ENCODE results near the gene GUCY1A1. TPM values are rescaled to one million over a fixed set of nuclear protein-coding genes. Genes with fewer than 3 reads are reported as not detected.
A peak's percentile ranks its signal among the peaks of the same experiment; 100 is the strongest.

GUCY1A1 gene
- total RNA-seq, 1 experiment from 2014 or later, result 9.2 TPM

- no TSS peak for BruUV-seq (replicated peaks)
- intact Hi-C loops (cut with micrococcal nuclease), result no loop called here
- Histone ChIP-seq H2AFZ (ENCODE audit: low read length) (no peak overlapping the region), H3K27me3 (ENCODE audit: low read length) (no peaks in the 10 kb centered on the region), H3K79me2 (ENCODE audit: low read length) (no peaks in the 10 kb centered on the region), H3K9me2 (replicated peaks; ENCODE audit: low read length) (no peaks in the 10 kb centered on the region), H3F3A (ENCODE audit: low read length, unreplicated experiment) (no peaks in the 10 kb centered on the region), H3K36me3 (ENCODE audit: low read depth, low read length) (no peaks in the 10 kb centered on the region), H3K9ac (ENCODE audit: low read length) (no peak overlapping the region), H3K4me1 (ENCODE audit: insufficient read depth, low read length) (peaks cover 6% of the 10 kb centered on the region; the same call in 1 of the 2 replicates), H3K4me3 (ENCODE audit: low read length) (no peak overlapping the region), H4K20me1 (ENCODE audit: low read length) (no peaks in the 10 kb centered on the region), H3K27ac (ENCODE audit: low read length) (no peak overlapping the region), H3K4me2 (ENCODE audit: low read length) (no peak overlapping the region), H3K9me3 (ENCODE audit: low read length) (no peaks in the 10 kb centered on the region)
- no peak for TF ChIP-seq EZH2phosphoT487 (IDR thresholded peaks at IDR 0.05; ENCODE audit: borderline replicate concordance, low read length)
- no peak for TF ChIP-seq CTCF (conservative IDR thresholded peaks at IDR 0.05; ENCODE audit: low read depth, low read length)
- TF ChIP-seq EZH2 (IDR thresholded peaks at IDR 0.05; ENCODE audit: low read length, unreplicated experiment), result no peak
- DNase-seq (no peak), ATAC-seq (no peak)
- POLR2A ChIA-PET (ENCODE audit: unreplicated experiment), result no interaction called here
- CTCF ChIA-PET, result no interaction called here
Measured at GRCh38 chr4:155773196-155773800, 106.7 kb downstream of the GUCY1A1 start.

GRCh38 chr4:155774033-155774432 lies 107.4 kb downstream of the GUCY1A1 start:
- Histone ChIP-seq H3K79me2 (ENCODE audit: low read length) (no peaks in the 10 kb centered on the region), H3K9me2 (replicated peaks; ENCODE audit: low read length) (no peaks in the 10 kb centered on the region), H2AFZ (ENCODE audit: low read length) (no peak overlapping the region), H3K36me3 (ENCODE audit: low read depth, low read length) (no peaks in the 10 kb centered on the region), H3F3A (ENCODE audit: low read length, unreplicated experiment) (no peaks in the 10 kb centered on the region), H3K4me3 (ENCODE audit: low read length) (no peak overlapping the region), H3K4me1 (ENCODE audit: insufficient read depth, low read length) (peaks cover 13% of the 10 kb centered on the region; the same call in 1 of the 2 replicates), H4K20me1 (ENCODE audit: low read length) (no peaks in the 10 kb centered on the region), H3K27ac (ENCODE audit: low read length) (no peak overlapping the region), H3K9me3 (ENCODE audit: low read length) (no peaks in the 10 kb centered on the region), H3K27me3 (ENCODE audit: low read length) (no peaks in the 10 kb centered on the region), H3K4me2 (ENCODE audit: low read length) (no peak overlapping the region), H3K9ac (ENCODE audit: low read length) (no peak overlapping the region)
- DNase-seq (no peak), ATAC-seq (no peak)
- intact Hi-C loops (cut with micrococcal nuclease), result no loop called here
- TF ChIP-seq EZH2phosphoT487 (IDR thresholded peaks at IDR 0.05; ENCODE audit: borderline replicate concordance, low read length), result no peak
- no peak for TF ChIP-seq CTCF (conservative IDR thresholded peaks at IDR 0.05; ENCODE audit: low read depth, low read length)
- TF ChIP-seq EZH2 (IDR thresholded peaks at IDR 0.05; ENCODE audit: low read length, unreplicated experiment), result no peak
- ChIA-PET CTCF (no interaction called here), POLR2A (ENCODE audit: unreplicated experiment) (no interaction called here)
- no TSS peak for BruUV-seq (replicated peaks)

GRCh38 chr4:155777971-155778735 lies 111.5 kb downstream of the GUCY1A1 start:
- intact Hi-C loops (cut with micrococcal nuclease), result loop anchor here (5.0 kb wide), 1 partner anchor 101 kb away; no protein-coding TSS in a partner anchor

More at GRCh38 chr4:155777971-155778735, 111.5 kb downstream of the GUCY1A1 start:
- Histone ChIP-seq H3K4me2 (ENCODE audit: low read length) (peak overlapping the region; percentile 37), H3F3A (ENCODE audit: low read length, unreplicated experiment) (no peaks in the 10 kb centered on the region), H3K79me2 (ENCODE audit: low read length) (no peaks in the 10 kb centered on the region), H2AFZ (ENCODE audit: low read length) (no peak overlapping the region), H3K4me1 (ENCODE audit: insufficient read depth, low read length) (peaks cover 25% of the 10 kb centered on the region), H3K27me3 (ENCODE audit: low read length) (no peaks in the 10 kb centered on the region), H3K36me3 (ENCODE audit: low read depth, low read length) (no peaks in the 10 kb centered on the region), H3K9ac (ENCODE audit: low read length) (no peak overlapping the region), H3K9me3 (ENCODE audit: low read length) (no peaks in the 10 kb centered on the region), H4K20me1 (ENCODE audit: low read length) (no peaks in the 10 kb centered on the region), H3K27ac (ENCODE audit: low read length) (0 out of 2 replicates have a peak overlapping the region, but pooled peaks have one; percentile 14), H3K4me3 (ENCODE audit: low read length) (no peak overlapping the region), H3K9me2 (replicated peaks; ENCODE audit: low read length) (no peaks in the 10 kb centered on the region)
- DNase-seq (peak; percentile 42), ATAC-seq (peak; percentile 82)
- POLR2A ChIA-PET (ENCODE audit: unreplicated experiment), result interaction anchor here (0.6 kb wide), 1 partner anchor 31 kb away, joined by 8 read pairs; no protein-coding TSS in a partner anchor
- BruUV-seq (replicated peaks), result no TSS peak
- TF ChIP-seq EZH2phosphoT487 (IDR thresholded peaks at IDR 0.05; ENCODE audit: borderline replicate concordance, low read length) (no peak), CTCF (conservative IDR thresholded peaks at IDR 0.05; ENCODE audit: low read depth, low read length) (no peak), EZH2 (IDR thresholded peaks at IDR 0.05; ENCODE audit: low read length, unreplicated experiment) (no peak)
- CTCF ChIA-PET, result no interaction called here

All from PC-3 (cell line).